ENCODE results near the gene CACNA1C.

CACNA1C gene

GRCh38 chr12:2461645-2462044, 408.9 kb downstream of the CACNA1C start:
- in situ Hi-C loops (cut with MboI; ENCODE audit: low sequenced_read_pairs): no loop called here

GRCh38 chr12:2462087-2462486, 409.3 kb downstream of the CACNA1C start:
- in situ Hi-C loops (cut with MboI; ENCODE audit: low sequenced_read_pairs): no loop called here

- in situ Hi-C loops (cut with MboI; ENCODE audit: low sequenced_read_pairs): no loop called here
Observed at GRCh38 chr12:2463719-2464118, 410.9 kb downstream of the CACNA1C start.

- in situ Hi-C loops (cut with MboI; ENCODE audit: low sequenced_read_pairs): no loop called here
Observed at GRCh38 chr12:2465681-2466080, 412.9 kb downstream of the CACNA1C start.

GRCh38 chr12:2466211-2466610, 413.4 kb downstream of the CACNA1C start:
- in situ Hi-C loops (cut with MboI; ENCODE audit: low sequenced_read_pairs): no loop called here

- in situ Hi-C loops (cut with MboI; ENCODE audit: low sequenced_read_pairs): no loop called here
Observed at GRCh38 chr12:2467447-2468195, 414.8 kb downstream of the CACNA1C start.

- in situ Hi-C loops (cut with MboI; ENCODE audit: low sequenced_read_pairs): no loop called here
Observed at GRCh38 chr12:2475984-2476383, 423.2 kb downstream of the CACNA1C start.

- in situ Hi-C loops (cut with MboI; ENCODE audit: low sequenced_read_pairs): no loop called here
Observed at GRCh38 chr12:2477009-2477766, 424.4 kb downstream of the CACNA1C start.

GRCh38 chr12:2479851-2480535, 427.2 kb downstream of the CACNA1C start:
- in situ Hi-C loops (cut with MboI; ENCODE audit: low sequenced_read_pairs): no loop called here

GRCh38 chr12:2481346-2481745, 428.6 kb downstream of the CACNA1C start:
- in situ Hi-C loops (cut with MboI; ENCODE audit: low sequenced_read_pairs): no loop called here

GRCh38 chr12:2481951-2482350, 429.2 kb downstream of the CACNA1C start:
- in situ Hi-C loops (cut with MboI; ENCODE audit: low sequenced_read_pairs): no loop called here

- in situ Hi-C loops (cut with MboI; ENCODE audit: low sequenced_read_pairs): no loop called here
Observed at GRCh38 chr12:2482938-2483660, 430.3 kb downstream of the CACNA1C start.

GRCh38 chr12:2483713-2484112, 430.9 kb downstream of the CACNA1C start:
- in situ Hi-C loops (cut with MboI; ENCODE audit: low sequenced_read_pairs): no loop called here

GRCh38 chr12:2484141-2484776, 431.5 kb downstream of the CACNA1C start:
- in situ Hi-C loops (cut with MboI; ENCODE audit: low sequenced_read_pairs): no loop called here

- in situ Hi-C loops (cut with MboI; ENCODE audit: low sequenced_read_pairs): no loop called here
Observed at GRCh38 chr12:2485681-2486080, 432.9 kb downstream of the CACNA1C start.

- in situ Hi-C loops (cut with MboI; ENCODE audit: low sequenced_read_pairs): no loop called here
Observed at GRCh38 chr12:2486796-2487195, 434.0 kb downstream of the CACNA1C start.

- in situ Hi-C loops (cut with MboI; ENCODE audit: low sequenced_read_pairs): no loop called here
Observed at GRCh38 chr12:2487278-2487677, 434.5 kb downstream of the CACNA1C start.

GRCh38 chr12:2488131-2488530, 435.3 kb downstream of the CACNA1C start:
- in situ Hi-C loops (cut with MboI; ENCODE audit: low sequenced_read_pairs): no loop called here

GRCh38 chr12:2488596-2488995, 435.8 kb downstream of the CACNA1C start:
- in situ Hi-C loops (cut with MboI; ENCODE audit: low sequenced_read_pairs): no loop called here

GRCh38 chr12:2489275-2489674, 436.5 kb downstream of the CACNA1C start:
- in situ Hi-C loops (cut with MboI; ENCODE audit: low sequenced_read_pairs): no loop called here

- in situ Hi-C loops (cut with MboI; ENCODE audit: low sequenced_read_pairs): no loop called here
Observed at GRCh38 chr12:2490831-2491230, 438.0 kb downstream of the CACNA1C start.

All from hTERT RPE-1 (cell line).